GM03348 (cell line): ENCODE data around the gene CCDC92B.
"Not testable (repeated sequence)": the region's sequence is repeated elsewhere in the genome, so short reads cannot be mapped to it uniquely, and the experiment has no call there.

ENCODE experiments used
- DNase-seq: peaks from one replicate; pipeline ENCODE4 v3.0.0; 2012; ENCODE audit warnings: low spot score

Gene CCDC92B

GRCh38 chr17:2689411-2690164, 59.9 kb downstream of the CCDC92B start:
- DNase-seq = peak; percentile 16

GRCh38 chr17:2688351-2689342, 60.8 kb downstream of the CCDC92B start:
- DNase-seq = peak; percentile 11

GRCh38 chr17:2687074-2687418, 62.4 kb downstream of the CCDC92B start:
- no peak for DNase-seq

- no peak for DNase-seq
Measured at GRCh38 chr17:2685696-2686095, 63.8 kb downstream of the CCDC92B start.

GRCh38 chr17:2684549-2684948, 64.9 kb downstream of the CCDC92B start:
- DNase-seq = no peak

GRCh38 chr17:2683912-2684311, 65.5 kb downstream of the CCDC92B start:
- no peak for DNase-seq

GRCh38 chr17:2682176-2682938, 67.1 kb downstream of the CCDC92B start:
- DNase-seq = no peak

GRCh38 chr17:2681650-2682049, 67.8 kb downstream of the CCDC92B start:
- DNase-seq = no peak

- no peak for DNase-seq
Measured at GRCh38 chr17:2680961-2681360, 68.5 kb downstream of the CCDC92B start.

- DNase-seq = not testable (repeated sequence)
Measured at GRCh38 chr17:2679247-2679646, 70.2 kb downstream of the CCDC92B start.
